ENCODE measurements around the gene TRAM1L1.

The TRAM1L1 gene

GRCh38 chr4:117084866-117085701 is at the start of gene TRAM1L1:
TSS of gene TRAM1L1 (minus strand) at chr4:117085576. CDS start at chr4:117085393, 183 bp downstream.
- no peak for DNase-seq

GRCh38 chr4:117134386-117134785 is 49.0 kb upstream of the TRAM1L1 start:
- peak; percentile 74 for DNase-seq

GRCh38 chr4:117096886-117097285 is 11.5 kb upstream of the TRAM1L1 start:
- no peak for DNase-seq

GRCh38 chr4:117096462-117096861 is 11.1 kb upstream of the TRAM1L1 start:
- no peak for DNase-seq

GRCh38 chr4:117093571-117093970 is 8.2 kb upstream of the TRAM1L1 start:
- DNase-seq: no peak

- no peak for DNase-seq
Measured at GRCh38 chr4:117077760-117078159, 7.6 kb downstream of the TRAM1L1 start.

GRCh38 chr4:117068120-117068519 is 17.3 kb downstream of the TRAM1L1 start:
- no peak for DNase-seq

GRCh38 chr4:117063961-117064696 is 21.2 kb downstream of the TRAM1L1 start:
- no peak for DNase-seq

GRCh38 chr4:117042962-117043361 is 42.4 kb downstream of the TRAM1L1 start:
- DNase-seq: no peak

All from NCI-H69 (cell line).